ENCODE results near the gene FAM168A.

GRCh38 chr11:73389134-73389525 is 208.8 kb downstream of the FAM168A start:
- TF ChIP-seq CTCF (IDR thresholded peaks at IDR 0.05), result no peak
- TF ChIP-seq POLR2A (IDR thresholded peaks at IDR 0.05), result no peak
- no peak for TF ChIP-seq EP300 (IDR thresholded peaks at IDR 0.05)

Measured in ovary (tissue), 3 donors.